ENCODE data around the gene IRGQ.

- TF ChIP-seq EZH2phosphoT487 (IDR thresholded peaks at IDR 0.05; ENCODE audit: borderline replicate concordance, low read length): no peak
- no peak for TF ChIP-seq CTCF (IDR thresholded peaks at IDR 0.05; ENCODE audit: low read depth, low read length, poor library complexity, severe bottlenecking)
Measured at GRCh38 chr19:43575955-43576878, 19.7 kb downstream of the IRGQ start.

Measured in DOHH2 (cell line).